Tibial nerve (tissue), 4 donors: ENCODE data around the gene AGTRAP.

Experiments
- EP300 ChIP-seq, 2 donors: sonication (generic); formaldehyde crosslinking; IDR thresholded peaks; one replicate each; pipeline ENCODE4 v1.6.1; 2017; ENCODE audit warnings: antibody characterized with exemption in 2 of 2, mild to moderate bottlenecking in 1 of 2
- POLR2A ChIP-seq, 2 donors: fragments of 450-650 bp; IDR thresholded peaks; one replicate each; pipeline ENCODE4 v1.6.1; 2017; ENCODE audit warnings: antibody characterized with exemption in 2 of 2, mild to moderate bottlenecking in 2 of 2, moderate library complexity in 2 of 2
- TF ChIP-seq, protein P1 (sequence below), 5 experiments: fragments of 200-600 bp in 3 of 5; fragments of 450-650 bp in 2 of 5; sonication (generic) in 3 of 5; IDR thresholded peaks; one replicate each; pipeline ENCODE4 v1.5.1; 2016 to 2019; ENCODE audit warnings: antibody characterized with exemption in 5 of 5, mild to moderate bottlenecking in 3 of 5, moderate library complexity in 2 of 5

GRCh38 chr1:11749996-11750395, 14.1 kb downstream of the AGTRAP start:
- TF ChIP-seq, protein P1, sequence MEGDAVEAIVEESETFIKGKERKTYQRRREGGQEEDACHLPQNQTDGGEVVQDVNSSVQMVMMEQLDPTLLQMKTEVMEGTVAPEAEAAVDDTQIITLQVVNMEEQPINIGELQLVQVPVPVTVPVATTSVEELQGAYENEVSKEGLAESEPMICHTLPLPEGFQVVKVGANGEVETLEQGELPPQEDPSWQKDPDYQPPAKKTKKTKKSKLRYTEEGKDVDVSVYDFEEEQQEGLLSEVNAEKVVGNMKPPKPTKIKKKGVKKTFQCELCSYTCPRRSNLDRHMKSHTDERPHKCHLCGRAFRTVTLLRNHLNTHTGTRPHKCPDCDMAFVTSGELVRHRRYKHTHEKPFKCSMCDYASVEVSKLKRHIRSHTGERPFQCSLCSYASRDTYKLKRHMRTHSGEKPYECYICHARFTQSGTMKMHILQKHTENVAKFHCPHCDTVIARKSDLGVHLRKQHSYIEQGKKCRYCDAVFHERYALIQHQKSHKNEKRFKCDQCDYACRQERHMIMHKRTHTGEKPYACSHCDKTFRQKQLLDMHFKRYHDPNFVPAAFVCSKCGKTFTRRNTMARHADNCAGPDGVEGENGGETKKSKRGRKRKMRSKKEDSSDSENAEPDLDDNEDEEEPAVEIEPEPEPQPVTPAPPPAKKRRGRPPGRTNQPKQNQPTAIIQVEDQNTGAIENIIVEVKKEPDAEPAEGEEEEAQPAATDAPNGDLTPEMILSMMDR (IDR thresholded peaks at IDR 0.05) = no peak
- no peak for TF ChIP-seq POLR2A (IDR thresholded peaks at IDR 0.05)
- TF ChIP-seq EP300 (IDR thresholded peaks at IDR 0.05) = no peak
